Measurements from ENCODE around the gene UFL1. TPM values are rescaled to one million over a fixed set of nuclear protein-coding genes. Genes with fewer than 3 reads are reported as not detected.

The UFL1 gene
- total and polyA plus RNA-seq, 2 of the 8 experiments (the other 6 are each of a cell fraction or from before 2014, with no cell fraction given), result 2.2 to 10.2 TPM

- 94% methylated on average over 2 of the region's 2 CpGs; no CpG with 5 or more reads in 1 of the 2 experiments for WGBS, 2 experiments (ENCODE audit: extremely low coverage in 1 of 2, insufficient coverage in 1 of 2, insufficient read length in 1 of 2, insufficient replicate concordance in 2 of 2, low coverage in 1 of 2, low lambda C conversion rate in 2 of 2, missing lambda C conversion rate in 1 of 2)
Observed at GRCh38 chr6:96582021-96582420, 60.4 kb downstream of the UFL1 start.

More at GRCh38 chr6:96582021-96582420, 60.4 kb downstream of the UFL1 start:
- ChIA-PET POLR2A (ENCODE audit: partially characterized antibody) (no interaction called here), CTCF (ENCODE audit: partially characterized antibody) (no interaction called here)
- Histone ChIP-seq H3K9ac (replicated peaks in 1 of 4; ENCODE audit: extremely low read depth in 1 of 4, low read depth in 3 of 4, low read length in 3 of 4) (no peak overlapping the region), H2BK12ac (ENCODE audit: low read depth, low read length) (no peak overlapping the region), H2AFZ (ENCODE audit: low read length) (no peak overlapping the region), H4K8ac (ENCODE audit: extremely low read depth, insufficient read depth, low read length) (no peak overlapping the region), H3K9me3 (ENCODE audit: insufficient read depth in 2 of 2, low read depth in 1 of 2, low read length in 1 of 2) (no peaks in the 10 kb centered on the region), H3K36me3 (ENCODE audit: control insufficient read depth in 2 of 4, insufficient read depth in 4 of 4, low read length in 3 of 4) (no peaks in the 10 kb centered on the region), H4K20me1 (replicated peaks in 1 of 2; ENCODE audit: control insufficient read depth in 1 of 2, insufficient read depth in 2 of 2, low read length in 2 of 2) (no peaks in the 10 kb centered on the region), H2AK5ac (ENCODE audit: low read depth, low read length) (no peak overlapping the region), H2BK120ac (replicated peaks; ENCODE audit: low read depth, low read length) (no peak overlapping the region), H2BK20ac (ENCODE audit: low read length) (no peak overlapping the region), H4K5ac (ENCODE audit: insufficient read length, low read depth, low read length) (no peak overlapping the region), H3K27me3 (replicated peaks in 1 of 4; ENCODE audit: control insufficient read depth in 3 of 4, extremely low read depth in 1 of 4, insufficient read depth in 3 of 4, low read length in 3 of 4) (no peaks in the 10 kb centered on the region), H2BK5ac (ENCODE audit: low read depth, low read length) (no peak overlapping the region), H3K56ac (replicated peaks; ENCODE audit: insufficient read length, low read depth, low read length) (no peak overlapping the region), H3K4me3 (ENCODE audit: extremely low read depth in 1 of 4, insufficient read depth in 2 of 4, low read depth in 3 of 4, low read length in 4 of 4) (no peak overlapping the region), H3K4ac (replicated peaks; ENCODE audit: insufficient read length, low read depth, low read length) (no peak overlapping the region), H3K79me1 (ENCODE audit: low read depth, low read length) (no peaks in the 10 kb centered on the region), H3K4me2 (ENCODE audit: insufficient read depth in 1 of 2, low read depth in 2 of 2, low read length in 2 of 2) (no peak overlapping the region), H3K23ac (ENCODE audit: insufficient read length) (no peak overlapping the region), H3K14ac (ENCODE audit: insufficient read length) (no peak overlapping the region), H3K27ac (ENCODE audit: low read depth, low read length) (no peak overlapping the region), H4K91ac (replicated peaks; ENCODE audit: insufficient read length, low read length) (no peak overlapping the region), H3K79me2 (ENCODE audit: control insufficient read depth in 1 of 2, insufficient read depth in 2 of 2, low read length in 2 of 2) (no peaks in the 10 kb centered on the region), H3K23me2 (ENCODE audit: low read depth, low read length) (peaks cover 2% of the 10 kb centered on the region; the same call in 1 of the 2 replicates), H3K18ac (ENCODE audit: extremely low read depth, low read length) (no peak overlapping the region), H3K4me1 (replicated peaks in 1 of 4; ENCODE audit: control insufficient read depth in 3 of 4, insufficient read depth in 4 of 4, low read length in 3 of 4) (no peaks in the 10 kb centered on the region), H2BK15ac (ENCODE audit: low read length) (no peak overlapping the region)
- TF ChIP-seq MAX (IDR thresholded peaks at IDR 0.05), result no peak
- no peak for TF ChIP-seq SUZ12 (IDR thresholded peaks at IDR 0.05; ENCODE audit: low read length)
- TF ChIP-seq HDAC2 (IDR thresholded peaks at IDR 0.05; ENCODE audit: borderline replicate concordance in 1 of 2, low read depth in 2 of 2, low read length in 2 of 2), result no peak
- no peak for TF ChIP-seq NRF1 (IDR thresholded peaks at IDR 0.05; ENCODE audit: low read depth, low read length)
- no peak for TF ChIP-seq BRCA1 (IDR thresholded peaks at IDR 0.05; ENCODE audit: low read depth, low read length)
- no peak for TF ChIP-seq MAFK (IDR thresholded peaks at IDR 0.05; ENCODE audit: low read depth, low read length)
- TF ChIP-seq HDAC6 (IDR thresholded peaks at IDR 0.05; ENCODE audit: low read depth, low read length), result no peak
- no peak for TF ChIP-seq PHF8 (conservative IDR thresholded peaks at IDR 0.05; ENCODE audit: low read depth, low read length)
- no peak for TF ChIP-seq CREB1 (IDR thresholded peaks at IDR 0.05)
- TF ChIP-seq ASH2L (IDR thresholded peaks at IDR 0.05; ENCODE audit: low read length), result no peak
- TF ChIP-seq BCL11A (IDR thresholded peaks at IDR 0.05; ENCODE audit: low read depth in 2 of 2, low read length in 2 of 2), result no peak
- TF ChIP-seq TAF7 (optimal IDR thresholded peaks at IDR 0.05; ENCODE audit: borderline replicate concordance, low read depth, low read length), result no peak
- no peak for TF ChIP-seq EGR1 (IDR thresholded peaks at IDR 0.05; ENCODE audit: borderline replicate concordance, low read depth, low read length)
- no peak for TF ChIP-seq SRF (IDR thresholded peaks at IDR 0.05; ENCODE audit: low read depth, low read length)
- no peak for TF ChIP-seq POLR2AphosphoS5 (IDR thresholded peaks at IDR 0.05; ENCODE audit: low read depth, low read length)
- FAIRE-seq (no peak), DNase-seq (ENCODE audit: low read depth in 1 of 2, low spot score in 2 of 2) (no peak)

Data from H1 (cell line).